Measurements from ENCODE around the gene PRPF19. TPM values are rescaled to one million over a fixed set of nuclear protein-coding genes. Genes with fewer than 3 reads are reported as not detected.

PRPF19 gene
- total and polyA plus RNA-seq, 9 of the 15 experiments (the other 6 are each of a cell fraction or from before 2014, with no cell fraction given), result 9.4 to 212 (median 73.2) TPM

DNA sequence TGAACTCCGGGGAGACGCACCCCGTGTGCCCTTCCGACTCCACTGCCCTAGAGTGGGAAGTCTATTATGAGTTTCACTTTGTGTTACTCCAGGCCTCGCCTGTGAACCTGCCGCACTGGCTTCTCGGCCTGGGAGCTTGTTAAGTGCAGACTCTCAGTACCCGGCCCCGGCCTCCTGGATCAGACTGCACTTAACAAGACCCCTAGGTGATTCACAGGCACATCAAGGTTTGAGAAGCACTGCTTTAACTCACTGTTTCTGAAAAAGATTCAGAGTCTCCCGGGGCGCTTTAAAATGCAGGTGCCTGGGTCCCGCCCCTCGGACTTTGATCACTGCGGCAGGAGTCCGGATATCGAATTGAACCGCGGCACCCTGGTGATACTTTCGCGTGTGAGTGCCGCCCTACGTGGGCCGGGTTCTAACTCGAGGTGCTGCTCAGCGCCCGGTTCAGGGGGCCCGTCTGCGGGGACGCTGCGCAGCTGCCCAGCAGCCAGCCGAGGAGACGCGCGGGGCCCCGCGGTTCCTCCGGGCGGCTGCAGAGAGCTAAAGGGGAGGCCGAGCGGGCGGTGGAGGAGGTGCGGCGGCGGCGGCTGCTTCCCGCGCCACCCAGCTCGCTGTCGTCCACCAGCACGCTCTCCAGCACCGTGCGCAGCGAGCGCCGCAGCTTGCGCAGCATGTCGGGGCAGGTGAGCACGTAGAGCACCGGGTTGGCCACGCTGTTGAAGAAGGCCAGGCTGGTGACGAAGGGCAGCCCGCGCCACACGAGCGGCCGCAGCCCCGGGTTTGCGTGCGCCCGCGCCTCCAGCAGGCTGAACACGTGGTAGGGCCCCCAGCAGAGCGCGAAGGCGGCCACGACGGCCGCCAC, 54.0 kb downstream of the PRPF19 start:
- CTCF ChIA-PET (ENCODE audit: low intra/inter-chr PET ratio), result no interaction called here

DNA sequence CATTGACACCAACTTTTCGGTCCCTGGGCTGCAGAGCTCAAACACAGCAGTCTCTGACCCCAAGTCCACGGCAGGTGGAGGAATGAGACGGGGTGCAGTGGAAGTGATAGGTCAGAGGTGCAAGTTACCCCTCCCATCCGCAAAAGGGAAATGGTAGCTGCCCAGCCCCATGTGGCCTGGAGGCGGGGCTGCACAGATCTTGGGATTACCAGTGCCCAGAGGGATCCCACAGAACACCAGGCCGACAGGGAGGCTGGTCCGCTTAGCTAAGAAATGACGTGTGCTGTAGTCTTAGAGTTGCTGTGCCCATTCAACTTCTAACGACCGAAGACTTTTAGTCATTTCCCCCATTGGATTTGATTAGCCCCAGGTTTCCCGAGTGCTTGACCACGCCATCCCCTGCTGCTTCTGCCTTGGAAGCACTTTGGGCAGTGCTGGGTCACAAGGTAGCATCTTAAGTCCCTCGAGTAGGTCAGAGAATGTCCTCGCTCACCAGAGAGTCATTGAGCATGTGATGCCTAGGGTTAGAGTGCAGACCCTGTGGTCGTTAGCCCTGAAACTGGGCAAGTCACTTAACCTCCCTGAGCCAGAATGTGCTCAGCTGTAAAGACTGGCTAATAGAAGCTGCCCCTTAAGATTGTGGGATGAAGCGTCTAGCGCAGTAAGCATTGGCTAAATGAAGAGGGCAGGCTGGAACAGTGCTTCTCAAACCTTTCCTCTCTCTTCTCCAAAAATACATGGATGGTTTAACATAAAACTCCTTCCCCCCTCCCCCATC, 54.9 kb downstream of the PRPF19 start:
- intact Hi-C loops (cut with micrococcal nuclease), result no loop called here

More for the DNA sequence above, 54.0 kb downstream of the PRPF19 start:
- H3K27me3 ChIP-seq (ENCODE audit: control insufficient read depth in 2 of 2, insufficient read depth in 2 of 2, low read length in 2 of 2), result no peaks in the 10 kb centered on the region
- DNase-seq (ENCODE audit: extremely low read depth in 1 of 4, low spot score in 3 of 4) (no peak), ATAC-seq (no peak), FAIRE-seq (no peak)
- in situ Hi-C loops (cut with MboI) (no loop called here), intact Hi-C loops (cut with micrococcal nuclease) (no loop called here)
- peaks cover 10% of the 10 kb centered on the region for H3K79me2 ChIP-seq (ENCODE audit: control insufficient read depth, insufficient read depth, low read length)
- TF ChIP-seq POLR2G (IDR thresholded peaks at IDR 0.05; ENCODE audit: low read depth, low read length) (peak; percentile 22; the same call in 1 of the 2 replicates), ETV1 (tag; conservative IDR thresholded peaks at IDR 0.05; ENCODE audit: low read depth) (no peak)
- no peak overlapping the region for H3K4me2 ChIP-seq (ENCODE audit: insufficient read depth, low read length)
- H3K9me1 ChIP-seq (ENCODE audit: control insufficient read depth, insufficient read depth, low read length), result peaks cover 6% of the 10 kb centered on the region
- H4K20me1 ChIP-seq (replicated peaks; ENCODE audit: control insufficient read depth, insufficient read depth, low read length), result no peaks in the 10 kb centered on the region
- 96% methylated on average over 28 of the region's 78 CpGs for WGBS (ENCODE audit: insufficient coverage, low coverage, missing lambda C conversion rate)
- peaks cover 56% of the 10 kb centered on the region; the same call in 2 of the 3 replicates for H3K36me3 ChIP-seq (ENCODE audit: control insufficient read depth, insufficient read depth, low read length)
- BruUV-seq (replicated peaks), result no TSS peak
- no peak overlapping the region for H3K27ac ChIP-seq (ENCODE audit: extremely low read depth, low read depth, low read length)
- H3K4me1 ChIP-seq (replicated peaks in 1 of 2; ENCODE audit: control insufficient read depth in 2 of 2, insufficient read depth in 2 of 2, low read length in 2 of 2), result peaks cover 37 to 60% of the 10 kb centered on the region in 2 experiments
- no peak overlapping the region for H3K9ac ChIP-seq (ENCODE audit: insufficient read depth in 1 of 2, low read depth in 2 of 2, low read length in 2 of 2)
- no peak overlapping the region for H3K4me3 ChIP-seq
- POLR2A ChIA-PET, result interaction anchor here (2.0 kb wide), 1 partner anchor 10 kb away, joined by 4 read pairs; no protein-coding TSS in a partner anchor
- H3K9me3 ChIP-seq (replicated peaks; ENCODE audit: control insufficient read depth, insufficient read depth, low read depth, low read length), result no peaks in the 10 kb centered on the region
- no peak overlapping the region for H2AFZ ChIP-seq (ENCODE audit: low read depth, low read length)

More for the DNA sequence above, 54.9 kb downstream of the PRPF19 start:
- DNase-seq (ENCODE audit: extremely low read depth in 1 of 4, low spot score in 3 of 4), result no peak
- H4K20me1 ChIP-seq (replicated peaks; ENCODE audit: control insufficient read depth, insufficient read depth, low read length), result no peaks in the 10 kb centered on the region
- H3K4me1 ChIP-seq (replicated peaks in 1 of 2; ENCODE audit: control insufficient read depth in 2 of 2, insufficient read depth in 2 of 2, low read length in 2 of 2), result peaks cover 37 to 60% of the 10 kb centered on the region in 2 experiments
- no peak overlapping the region for H2AFZ ChIP-seq (ENCODE audit: low read depth, low read length)
- POLR2A ChIA-PET, result no interaction called here
- in situ Hi-C loops (cut with MboI), result no loop called here
- no peak overlapping the region; the same call in 2 of the 3 replicates for H3K27ac ChIP-seq (ENCODE audit: extremely low read depth, low read depth, low read length)
- 86% methylated on average over 16 of the region's 17 CpGs for WGBS (ENCODE audit: insufficient coverage, low coverage, missing lambda C conversion rate)
- ATAC-seq, result no peak
- no peak overlapping the region for H3K4me2 ChIP-seq (ENCODE audit: insufficient read depth, low read length)
- H3K9me1 ChIP-seq (ENCODE audit: control insufficient read depth, insufficient read depth, low read length), result peaks cover 6% of the 10 kb centered on the region
- H3K79me2 ChIP-seq (ENCODE audit: control insufficient read depth, insufficient read depth, low read length), result peaks cover 14% of the 10 kb centered on the region
- TF ChIP-seq POLR2A (conservative IDR thresholded peaks at IDR 0.05), result 0 out of 2 replicates have a peak, but pooled peaks have one; percentile 25
- no peak for TF ChIP-seq TGIF2 (CRISPR knock-in tag; IDR thresholded peaks at IDR 0.05)
- BruUV-seq (replicated peaks), result no TSS peak
- no peaks in the 10 kb centered on the region for H3K27me3 ChIP-seq (ENCODE audit: control insufficient read depth in 2 of 2, insufficient read depth in 2 of 2, low read length in 2 of 2)
- no peaks in the 10 kb centered on the region for H3K9me3 ChIP-seq (replicated peaks; ENCODE audit: control insufficient read depth, insufficient read depth, low read depth, low read length)
- H3K36me3 ChIP-seq (ENCODE audit: control insufficient read depth, insufficient read depth, low read length), result peaks cover 61% of the 10 kb centered on the region; the same call in 2 of the 3 replicates
- CTCF ChIA-PET (ENCODE audit: low intra/inter-chr PET ratio), result no interaction called here
- H3K4me3 ChIP-seq, result no peak overlapping the region
- FAIRE-seq, result no peak
- H3K9ac ChIP-seq (ENCODE audit: insufficient read depth in 1 of 2, low read depth in 2 of 2, low read length in 2 of 2), result no peak overlapping the region
